ENCODE data around the gene ATP5F1A. TPM values are rescaled to one million over a fixed set of nuclear protein-coding genes. Genes with fewer than 3 reads are reported as not detected.

The ATP5F1A gene
- total RNA-seq, 3 donors from 2014 or later = 357 to 408 (median 391) TPM

DNA sequence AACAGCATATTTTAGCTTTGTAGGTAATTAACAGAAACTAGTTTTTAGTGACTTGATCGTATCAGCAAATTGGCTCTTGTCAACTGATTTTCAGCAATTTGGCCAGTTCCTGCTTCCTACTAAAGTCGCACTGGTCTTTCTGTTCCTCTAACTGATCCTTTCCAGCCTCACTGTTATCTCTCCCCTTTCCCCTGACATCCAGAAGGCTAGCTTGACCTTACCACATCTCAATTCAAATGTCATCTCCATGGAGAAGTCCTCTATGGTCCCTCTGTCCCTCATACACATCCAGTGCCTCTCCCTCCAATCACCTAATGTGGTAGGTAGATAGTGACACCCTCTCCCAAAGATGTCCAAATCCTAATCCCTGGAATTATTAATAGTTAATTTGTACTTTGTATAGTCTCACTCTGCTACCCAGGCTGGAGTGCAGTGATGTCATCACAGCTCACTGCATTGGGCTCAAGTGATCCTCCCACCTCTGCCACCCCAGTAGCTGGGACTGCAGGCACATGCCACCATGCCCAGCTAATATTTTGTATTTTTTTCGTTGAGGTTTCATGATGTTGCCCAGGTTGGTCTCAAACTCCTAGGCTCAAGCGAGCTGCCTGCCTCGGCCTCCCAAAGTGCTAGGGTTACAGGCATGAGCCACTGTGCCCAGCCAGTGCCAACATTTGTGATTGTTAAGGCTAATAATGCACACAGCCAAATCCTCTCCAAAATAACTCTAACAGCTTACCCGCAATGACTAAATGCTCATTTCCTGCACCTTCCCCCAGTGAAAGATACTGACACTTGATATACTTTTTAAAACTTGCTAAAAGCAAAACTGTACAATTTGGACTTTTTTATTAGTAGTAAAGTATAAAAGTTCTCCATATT is 42.9 kb downstream of the ATP5F1A start:
- H3K27ac ChIP-seq = no peak overlapping the region
- no peak overlapping the region for H3K4me3 ChIP-seq
- TF ChIP-seq POLR2AphosphoS5 (IDR thresholded peaks at IDR 0.05) (no peak), POLR2A (IDR thresholded peaks at IDR 0.05) (no peak), CTCF (IDR thresholded peaks at IDR 0.05) (no peak)
- DNase-seq (ENCODE audit: low spot score in 2 of 2) = no peak
- no peaks in the 10 kb centered on the region for H3K36me3 ChIP-seq
- H3K27me3 ChIP-seq = no peaks in the 10 kb centered on the region
- no peaks in the 10 kb centered on the region for H3K9me3 ChIP-seq
- no peaks in the 10 kb centered on the region for H3K4me1 ChIP-seq
- intact Hi-C loops (cut with DNase I; ENCODE audit: low total_unique reads) = no loop called here

GRCh38 chr18:46053368-46054095 is 44.6 kb downstream of the ATP5F1A start:
- TF ChIP-seq CTCF (IDR thresholded peaks at IDR 0.05) (no peak), POLR2AphosphoS5 (IDR thresholded peaks at IDR 0.05) (no peak), POLR2A (IDR thresholded peaks at IDR 0.05) (no peak)
- Histone ChIP-seq H3K4me3 (no peak overlapping the region), H3K27me3 (no peaks in the 10 kb centered on the region), H3K27ac (no peak overlapping the region), H3K4me1 (no peaks in the 10 kb centered on the region), H3K9me3 (no peaks in the 10 kb centered on the region), H3K36me3 (no peaks in the 10 kb centered on the region)
- intact Hi-C loops (cut with DNase I; ENCODE audit: low total_unique reads) = no loop called here
- DNase-seq (ENCODE audit: low spot score in 2 of 2) = no peak

DNA sequence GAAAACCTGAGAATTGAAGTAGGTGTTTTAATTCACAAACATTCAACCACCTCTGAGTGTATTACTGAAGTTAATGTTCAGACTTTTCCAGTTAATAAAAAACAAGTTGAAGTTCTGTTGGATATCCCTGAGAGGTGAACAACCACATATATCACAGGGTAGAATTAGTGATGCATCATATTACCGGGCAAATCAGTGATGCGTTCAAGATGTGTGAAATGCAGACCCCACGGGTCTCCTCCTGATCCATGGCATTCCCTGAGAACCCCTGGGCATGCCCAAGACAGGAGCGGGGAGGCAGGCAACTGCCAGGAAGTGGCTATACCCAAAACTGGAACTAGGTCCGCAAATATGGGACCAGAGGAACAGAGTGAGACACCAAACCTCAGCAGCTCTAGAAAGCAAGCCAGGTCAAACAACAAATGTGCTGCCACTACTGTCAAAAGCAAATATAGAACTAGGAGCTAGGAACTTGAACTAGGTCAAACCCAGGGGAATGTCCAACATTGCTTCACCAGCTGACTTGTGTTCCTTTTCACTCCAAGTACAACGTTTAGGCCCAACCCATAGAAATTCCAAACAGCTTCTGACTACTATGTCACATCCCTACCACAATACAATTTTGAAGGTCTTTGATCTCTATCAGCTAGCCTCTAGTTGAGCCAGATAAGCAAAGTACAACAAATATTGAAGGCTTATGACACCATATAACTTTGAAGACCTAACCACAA is 46.2 kb downstream of the ATP5F1A start:
- Histone ChIP-seq H3K4me3 (no peak overlapping the region), H3K4me1 (no peaks in the 10 kb centered on the region), H3K27me3 (no peaks in the 10 kb centered on the region), H3K36me3 (no peaks in the 10 kb centered on the region), H3K27ac (peak overlapping the region; percentile 20 to 35), H3K9me3 (no peaks in the 10 kb centered on the region)
- DNase-seq (ENCODE audit: low spot score in 2 of 2) = no peak
- intact Hi-C loops (cut with DNase I; ENCODE audit: low total_unique reads) = no loop called here
- TF ChIP-seq POLR2AphosphoS5 (IDR thresholded peaks at IDR 0.05) (no peak), POLR2A (IDR thresholded peaks at IDR 0.05) (no peak), CTCF (IDR thresholded peaks at IDR 0.05) (no peak)

- intact Hi-C loops (cut with DNase I; ENCODE audit: low total_unique reads) = no loop called here
- H3K27me3 ChIP-seq = no peaks in the 10 kb centered on the region
- H3K36me3 ChIP-seq = no peaks in the 10 kb centered on the region
- no peak for DNase-seq (ENCODE audit: low spot score in 2 of 2)
- H3K4me1 ChIP-seq = no peaks in the 10 kb centered on the region
- TF ChIP-seq POLR2A (IDR thresholded peaks at IDR 0.05) (no peak), POLR2AphosphoS5 (IDR thresholded peaks at IDR 0.05) (no peak), CTCF (IDR thresholded peaks at IDR 0.05) (no peak)
- no peak overlapping the region for H3K27ac ChIP-seq
- H3K4me3 ChIP-seq = no peak overlapping the region
- no peaks in the 10 kb centered on the region for H3K9me3 ChIP-seq
These were observed 47.8 kb downstream of the ATP5F1A start for GRCh38 chr18:46050268-46050667.

Data from breast epithelium (tissue), 4 donors.